GM23248 (cell line): ENCODE data around the gene SYNGR1.

ENCODE experiments used
- EZH2 ChIP-seq: fragments of 200-600 bp; sonication (generic); IDR thresholded peaks from 2 replicates; pipeline ENCODE4 v1.6.1; 2018; ENCODE audit warnings: antibody characterized with exemption, mild to moderate bottlenecking; ENCODE audit not compliant: insufficient read depth, poor library complexity, severe bottlenecking
- EZH2phosphoT487 ChIP-seq: fragments of 200-600 bp; sonication (generic); IDR thresholded peaks from 2 replicates; pipeline ENCODE4 v1.6.1; 2018; ENCODE audit warnings: antibody characterized with exemption, moderate library complexity, mild to moderate bottlenecking, low read depth; ENCODE audit not compliant: insufficient read depth

DNA sequence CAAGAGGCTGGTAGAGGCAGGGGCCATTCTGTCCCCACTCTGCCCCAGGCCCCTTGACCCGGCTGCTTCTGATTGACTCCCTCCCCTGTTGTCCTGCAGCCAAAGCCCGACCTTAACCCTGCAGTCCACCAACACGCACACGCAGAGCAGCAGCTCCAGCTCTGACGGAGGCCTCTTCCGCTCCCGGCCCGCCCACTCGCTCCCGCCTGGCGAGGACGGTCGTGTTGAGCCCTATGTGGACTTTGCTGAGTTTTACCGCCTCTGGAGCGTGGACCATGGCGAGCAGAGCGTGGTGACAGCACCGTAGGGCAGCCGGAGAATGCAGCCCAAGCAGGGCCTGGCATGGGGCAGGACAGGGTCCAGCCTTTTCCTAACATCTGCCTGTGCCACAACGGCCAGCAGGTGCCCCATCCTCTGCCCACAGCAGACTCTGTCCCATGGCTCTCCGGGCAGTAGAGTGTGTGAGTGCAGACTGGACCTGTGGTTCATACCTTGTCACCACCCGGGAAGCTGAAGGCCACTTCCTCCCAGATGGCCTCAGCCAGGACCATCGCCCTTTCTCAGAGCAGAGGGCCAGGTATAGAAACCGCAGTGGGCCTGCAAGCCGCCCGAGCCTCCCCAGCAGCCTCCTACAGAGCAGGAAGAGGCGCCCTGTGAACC is 80.3 kb downstream of the SYNGR1 start:
- TF ChIP-seq EZH2 = no peak
- TF ChIP-seq EZH2phosphoT487 = no peak
